ENCODE measurements around the gene IKZF4.

IKZF4 gene

GRCh38 chr12:56082967-56083366 is 62.1 kb downstream of the IKZF4 start:
- TF ChIP-seq CTCF (IDR thresholded peaks at IDR 0.05; ENCODE audit: low read depth, low read length) = no peak
- H3K36me3 ChIP-seq = no peaks in the 10 kb centered on the region
- no peaks in the 10 kb centered on the region for H3K9me3 ChIP-seq
- DNase-seq = no peak
- H3K4me3 ChIP-seq (ENCODE audit: low read depth, low read length) = no peak overlapping the region
- peaks cover 5% of the 10 kb centered on the region; the same call in 1 of the 2 replicates for H3K27me3 ChIP-seq
- no peaks in the 10 kb centered on the region for H3K4me1 ChIP-seq

GRCh38 chr12:56084958-56085543 is 64.2 kb downstream of the IKZF4 start:
- DNase-seq = peak; percentile 63
- Histone ChIP-seq H3K36me3 (no peaks in the 10 kb centered on the region), H3K27me3 (peaks cover 4% of the 10 kb centered on the region; the same call in 1 of the 2 replicates), H3K4me1 (no peaks in the 10 kb centered on the region), H3K4me3 (ENCODE audit: low read depth, low read length) (no peak overlapping the region), H3K9me3 (no peaks in the 10 kb centered on the region)
- TF ChIP-seq CTCF (IDR thresholded peaks at IDR 0.05; ENCODE audit: low read depth, low read length) = peak; percentile 80

DNA sequence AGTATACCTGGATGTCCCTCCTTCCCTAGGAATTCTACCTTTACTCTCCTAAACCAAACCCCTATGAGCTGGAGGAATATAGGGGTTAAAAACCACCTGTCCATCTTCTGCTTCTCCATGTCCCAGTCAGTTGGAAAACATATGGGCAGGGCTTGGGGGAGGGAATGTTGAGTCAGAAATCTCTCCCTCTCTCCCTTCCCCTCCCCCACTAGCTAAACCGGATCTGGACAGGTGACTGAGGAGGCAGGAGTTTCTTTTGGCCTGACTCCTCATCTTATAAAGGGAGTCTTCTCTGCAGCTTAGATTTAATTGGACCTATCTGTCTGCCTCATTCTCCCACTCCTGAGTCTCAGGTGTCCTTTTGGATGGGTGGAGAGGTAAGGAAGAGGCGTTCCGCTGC is 65.3 kb downstream of the IKZF4 start:
- no peaks in the 10 kb centered on the region for H3K4me1 ChIP-seq
- TF ChIP-seq CTCF (IDR thresholded peaks at IDR 0.05; ENCODE audit: low read depth, low read length) = no peak
- no peak for DNase-seq
- H3K4me3 ChIP-seq (ENCODE audit: low read depth, low read length) = no peak overlapping the region
- H3K9me3 ChIP-seq = no peaks in the 10 kb centered on the region
- H3K36me3 ChIP-seq = no peaks in the 10 kb centered on the region
- no peaks in the 10 kb centered on the region for H3K27me3 ChIP-seq

- no peak overlapping the region for H3K4me3 ChIP-seq (ENCODE audit: low read depth, low read length)
- no peak for TF ChIP-seq CTCF (IDR thresholded peaks at IDR 0.05; ENCODE audit: low read depth, low read length)
- no peaks in the 10 kb centered on the region for H3K9me3 ChIP-seq
- no peaks in the 10 kb centered on the region for H3K36me3 ChIP-seq
- no peaks in the 10 kb centered on the region for H3K27me3 ChIP-seq
- no peak for DNase-seq
- H3K4me1 ChIP-seq = no peaks in the 10 kb centered on the region
These were observed 65.8 kb downstream of the IKZF4 start for GRCh38 chr12:56086608-56087007.

GRCh38 chr12:56087220-56087619 is 66.4 kb downstream of the IKZF4 start:
- no peak for TF ChIP-seq CTCF (IDR thresholded peaks at IDR 0.05; ENCODE audit: low read depth, low read length)
- H3K27me3 ChIP-seq = no peaks in the 10 kb centered on the region
- DNase-seq = no peak
- H3K4me1 ChIP-seq = no peaks in the 10 kb centered on the region
- H3K36me3 ChIP-seq = no peaks in the 10 kb centered on the region
- H3K4me3 ChIP-seq (ENCODE audit: low read depth, low read length) = no peak overlapping the region
- H3K9me3 ChIP-seq = no peaks in the 10 kb centered on the region
